ENCODE measurements around the gene PEMT. TPM values are rescaled to one million over a fixed set of nuclear protein-coding genes. Genes with fewer than 3 reads are reported as not detected.

The PEMT gene
- total RNA-seq, 1 experiment from 2014 or later, result 178 TPM

- no peaks in the 10 kb centered on the region for H3K79me2 ChIP-seq (ENCODE audit: low read length)
- CTCF ChIA-PET, result no interaction called here
- no peaks in the 10 kb centered on the region for H3F3A ChIP-seq (ENCODE audit: low read length, unreplicated experiment)
- no peaks in the 10 kb centered on the region for H3K9me3 ChIP-seq (ENCODE audit: low read length)
- H3K9me2 ChIP-seq (replicated peaks; ENCODE audit: low read length), result no peaks in the 10 kb centered on the region
- H3K27ac ChIP-seq (ENCODE audit: low read length), result no peak overlapping the region
- intact Hi-C loops (cut with micrococcal nuclease), result no loop called here
- ATAC-seq (no peak), DNase-seq (no peak)
- H3K4me1 ChIP-seq (ENCODE audit: insufficient read depth, low read length), result no peaks in the 10 kb centered on the region
- TF ChIP-seq EZH2 (IDR thresholded peaks at IDR 0.05; ENCODE audit: low read length, unreplicated experiment) (no peak), CTCF (conservative IDR thresholded peaks at IDR 0.05; ENCODE audit: low read depth, low read length) (no peak), EZH2phosphoT487 (IDR thresholded peaks at IDR 0.05; ENCODE audit: borderline replicate concordance, low read length) (no peak)
- POLR2A ChIA-PET (ENCODE audit: unreplicated experiment), result no interaction called here
- H3K36me3 ChIP-seq (ENCODE audit: low read depth, low read length), result no peaks in the 10 kb centered on the region
- H4K20me1 ChIP-seq (ENCODE audit: low read length), result no peaks in the 10 kb centered on the region
- H3K27me3 ChIP-seq (ENCODE audit: low read length), result no peaks in the 10 kb centered on the region
- no peak overlapping the region for H3K9ac ChIP-seq (ENCODE audit: low read length)
- no peak overlapping the region for H2AFZ ChIP-seq (ENCODE audit: low read length)
- H3K4me2 ChIP-seq (ENCODE audit: low read length), result no peak overlapping the region
- BruUV-seq (replicated peaks), result no TSS peak
- H3K4me3 ChIP-seq (ENCODE audit: low read length), result no peak overlapping the region
These were observed 45.5 kb downstream of the PEMT start for GRCh38 chr17:17545984-17546383.

- H3K4me2 ChIP-seq (ENCODE audit: low read length), result no peak overlapping the region
- no peak overlapping the region for H3K27ac ChIP-seq (ENCODE audit: low read length)
- H3K4me1 ChIP-seq (ENCODE audit: insufficient read depth, low read length), result no peaks in the 10 kb centered on the region
- intact Hi-C loops (cut with micrococcal nuclease), result no loop called here
- BruUV-seq (replicated peaks), result no TSS peak
- H3K79me2 ChIP-seq (ENCODE audit: low read length), result no peaks in the 10 kb centered on the region
- no peak for TF ChIP-seq CTCF (conservative IDR thresholded peaks at IDR 0.05; ENCODE audit: low read depth, low read length)
- TF ChIP-seq EZH2phosphoT487 (IDR thresholded peaks at IDR 0.05; ENCODE audit: borderline replicate concordance, low read length), result no peak
- no peak for TF ChIP-seq EZH2 (IDR thresholded peaks at IDR 0.05; ENCODE audit: low read length, unreplicated experiment)
- ATAC-seq (no peak), DNase-seq (no peak)
- H3K9me3 ChIP-seq (ENCODE audit: low read length), result no peaks in the 10 kb centered on the region
- POLR2A ChIA-PET (ENCODE audit: unreplicated experiment), result no interaction called here
- CTCF ChIA-PET, result no interaction called here
- H3K9me2 ChIP-seq (replicated peaks; ENCODE audit: low read length), result no peaks in the 10 kb centered on the region
- H3K27me3 ChIP-seq (ENCODE audit: low read length), result no peaks in the 10 kb centered on the region
- H2AFZ ChIP-seq (ENCODE audit: low read length), result no peak overlapping the region
- H3K4me3 ChIP-seq (ENCODE audit: low read length), result no peak overlapping the region
- H4K20me1 ChIP-seq (ENCODE audit: low read length), result no peaks in the 10 kb centered on the region
- no peaks in the 10 kb centered on the region for H3K36me3 ChIP-seq (ENCODE audit: low read depth, low read length)
- no peak overlapping the region for H3K9ac ChIP-seq (ENCODE audit: low read length)
- no peaks in the 10 kb centered on the region for H3F3A ChIP-seq (ENCODE audit: low read length, unreplicated experiment)
These were observed 46.3 kb downstream of the PEMT start for GRCh38 chr17:17545031-17545820.

GRCh38 chr17:17542906-17543635 is 48.4 kb downstream of the PEMT start:
- Histone ChIP-seq H2AFZ (ENCODE audit: low read length) (no peak overlapping the region), H3K4me3 (ENCODE audit: low read length) (no peak overlapping the region), H3K36me3 (ENCODE audit: low read depth, low read length) (no peaks in the 10 kb centered on the region), H3K9ac (ENCODE audit: low read length) (no peak overlapping the region), H3K9me2 (replicated peaks; ENCODE audit: low read length) (no peaks in the 10 kb centered on the region), H3F3A (ENCODE audit: low read length, unreplicated experiment) (peaks cover 4% of the 10 kb centered on the region), H3K27me3 (ENCODE audit: low read length) (no peaks in the 10 kb centered on the region), H3K4me1 (ENCODE audit: insufficient read depth, low read length) (peaks cover 12% of the 10 kb centered on the region), H3K9me3 (ENCODE audit: low read length) (no peaks in the 10 kb centered on the region), H3K79me2 (ENCODE audit: low read length) (no peaks in the 10 kb centered on the region), H4K20me1 (ENCODE audit: low read length) (no peaks in the 10 kb centered on the region), H3K4me2 (ENCODE audit: low read length) (no peak overlapping the region), H3K27ac (ENCODE audit: low read length) (no peak overlapping the region)
- CTCF ChIA-PET, result no interaction called here
- no TSS peak for BruUV-seq (replicated peaks)
- ATAC-seq (no peak), DNase-seq (no peak)
- POLR2A ChIA-PET (ENCODE audit: unreplicated experiment), result no interaction called here
- intact Hi-C loops (cut with micrococcal nuclease), result no loop called here
- TF ChIP-seq CTCF (conservative IDR thresholded peaks at IDR 0.05; ENCODE audit: low read depth, low read length) (no peak), EZH2phosphoT487 (IDR thresholded peaks at IDR 0.05; ENCODE audit: borderline replicate concordance, low read length) (no peak), EZH2 (IDR thresholded peaks at IDR 0.05; ENCODE audit: low read length, unreplicated experiment) (no peak)

All from PC-3 (cell line).